GM12872 (cell line): ENCODE results near the gene DHRS9.

ENCODE experiments used
- CTCF ChIP-seq: IDR thresholded peaks from 3 replicates; pipeline ENCODE4 v1.5.1; 2011; ENCODE audit warnings: low read depth, mild to moderate bottlenecking, low read length, moderate library complexity; ENCODE audit not compliant: insufficient read depth

The DHRS9 gene

GRCh38 chr2:169034984-169035544 lies 34.3 kb upstream of the DHRS9 start:
- no peak for TF ChIP-seq CTCF

GRCh38 chr2:169035887-169036286 lies 33.5 kb upstream of the DHRS9 start:
- TF ChIP-seq CTCF = no peak

- TF ChIP-seq CTCF = no peak
Observed at GRCh38 chr2:169036736-169037440, 32.5 kb upstream of the DHRS9 start.

GRCh38 chr2:169038338-169038757 lies 31.0 kb upstream of the DHRS9 start:
- no peak for TF ChIP-seq CTCF

GRCh38 chr2:169039702-169040101 lies 29.7 kb upstream of the DHRS9 start:
- TF ChIP-seq CTCF = no peak

GRCh38 chr2:169041594-169041993 lies 27.8 kb upstream of the DHRS9 start:
- no peak for TF ChIP-seq CTCF

- no peak for TF ChIP-seq CTCF
Observed at GRCh38 chr2:169042856-169043255, 26.5 kb upstream of the DHRS9 start.
